Measurements from ENCODE around the gene CXorf66. TPM values are rescaled to one million over a fixed set of nuclear protein-coding genes. Genes with fewer than 3 reads are reported as not detected.

Gene CXorf66
- total and polyA plus RNA-seq, 2 of the 4 experiments (the other 2 are of a cell fraction): not detected

GRCh38 chrX:139905743-139906142, 59.6 kb downstream of the CXorf66 start:
- POLR2A ChIA-PET (ENCODE audit: unreplicated experiment): no interaction called here

More at GRCh38 chrX:139905743-139906142, 59.6 kb downstream of the CXorf66 start:
- dilution Hi-C loops (cut with HindIII; ENCODE audit: low sequenced_read_pairs, unreplicated experiment): no loop called here
- Histone ChIP-seq H2BK20ac (ENCODE audit: low read depth, low read length) (no peak overlapping the region), H3K4ac (ENCODE audit: low read depth, low read length) (no peak overlapping the region), H2BK120ac (ENCODE audit: low read depth, low read length) (no peak overlapping the region), H4K91ac (ENCODE audit: insufficient read depth, low read depth, low read length) (no peak overlapping the region), H3K9me3 (ENCODE audit: control insufficient read depth, insufficient read depth, low read length) (no peaks in the 10 kb centered on the region), H3K4me3 (ENCODE audit: insufficient read depth, low read depth, low read length) (no peak overlapping the region), H3K36me3 (ENCODE audit: control insufficient read depth, insufficient read depth, low read length) (no peaks in the 10 kb centered on the region), H3K56ac (ENCODE audit: extremely low read depth, insufficient read depth, low read length) (no peak overlapping the region), H4K5ac (ENCODE audit: low read depth, low read length) (no peak overlapping the region), H3K9ac (ENCODE audit: low read depth, low read length) (no peak overlapping the region), H3K14ac (replicated peaks; ENCODE audit: low read depth, low read length) (no peak overlapping the region), H3K4me1 (ENCODE audit: control insufficient read depth, insufficient read depth, low read length) (no peaks in the 10 kb centered on the region), H3K9me1 (ENCODE audit: insufficient read depth, low read length) (no peaks in the 10 kb centered on the region), H4K20me1 (ENCODE audit: insufficient read depth, low read length) (peaks cover 5% of the 10 kb centered on the region), H4K8ac (ENCODE audit: low read depth in 2 of 2, low read length in 2 of 2) (no peak overlapping the region), H2AFZ (replicated peaks; ENCODE audit: low read length, poor library complexity) (no peak overlapping the region), H3K27me3 (ENCODE audit: control insufficient read depth, insufficient read depth, low read length) (no peaks in the 10 kb centered on the region), H3K27ac (ENCODE audit: insufficient read depth, low read length) (no peak overlapping the region), H2BK5ac (ENCODE audit: low read depth, low read length, poor library complexity, severe bottlenecking) (no peak overlapping the region), H3K18ac (ENCODE audit: low read depth, low read length) (no peak overlapping the region), H3K4me2 (ENCODE audit: low read depth, low read length) (no peak overlapping the region), H3K79me1 (ENCODE audit: low read depth in 1 of 2, low read length in 2 of 2) (peaks cover 6 to 21% of the 10 kb centered on the region in 2 experiments), H2BK15ac (ENCODE audit: low read depth, low read length) (no peak overlapping the region), H2AK9ac (replicated peaks; ENCODE audit: low read depth, low read length, poor library complexity) (no peak overlapping the region), H2AK5ac (ENCODE audit: low read depth, low read length) (no peak overlapping the region), H3K23ac (ENCODE audit: low read depth, low read length) (no peak overlapping the region)
- in situ Hi-C loops (cut with MboI; ENCODE audit: low sequenced_read_pairs): no loop called here
- ATAC-seq (ENCODE audit: low read depth) (no peak), DNase-seq (no peak)
- no TSS peak for BruUV-seq (replicated peaks)
- no CpG with 5 or more reads among the region's 2 CpGs for WGBS, 2 experiments (ENCODE audit: extremely low coverage in 2 of 2, insufficient read length in 1 of 2)
- CTCF ChIA-PET: no interaction called here
- no peak for TF ChIP-seq CTCF (conservative IDR thresholded peaks at IDR 0.05; ENCODE audit: low read depth, low read length)
- TF ChIP-seq ELK1 (IDR thresholded peaks at IDR 0.05; ENCODE audit: borderline replicate concordance, low read depth, low read length): no peak
- TF ChIP-seq MAFK (IDR thresholded peaks at IDR 0.05; ENCODE audit: low read depth, low read length): no peak
- TF ChIP-seq MAZ (IDR thresholded peaks at IDR 0.05; ENCODE audit: borderline replicate concordance, low read depth, low read length): no peak
- no peak for TF ChIP-seq CHD1 (IDR thresholded peaks at IDR 0.05; ENCODE audit: low read depth, low read length)
- TF ChIP-seq RFX5 (IDR thresholded peaks at IDR 0.05; ENCODE audit: low read depth, low read length): no peak
- no peak for TF ChIP-seq RAD21 (IDR thresholded peaks at IDR 0.05; ENCODE audit: low read length)
- TF ChIP-seq BHLHE40 (IDR thresholded peaks at IDR 0.05; ENCODE audit: low read depth, low read length): no peak
- TF ChIP-seq SMC3 (IDR thresholded peaks at IDR 0.05; ENCODE audit: low read depth, low read length): no peak
- no peak for TF ChIP-seq CEBPB (IDR thresholded peaks at IDR 0.05; ENCODE audit: low read depth, low read length)
- TF ChIP-seq POLR2A (IDR thresholded peaks at IDR 0.05; ENCODE audit: low read depth, low read length): no peak
- no peak for TF ChIP-seq MXI1 (IDR thresholded peaks at IDR 0.05; ENCODE audit: borderline replicate concordance, low read depth, low read length)
- no peak for TF ChIP-seq NFE2L2 (IDR thresholded peaks at IDR 0.05; ENCODE audit: low read depth, low read length)
- intact Hi-C loops (cut with micrococcal nuclease): no loop called here

Measured in IMR-90 (cell line).